Astrocyte of the spinal cord (primary cell): ENCODE results near the gene NLGN1.

Source experiments
- DNase-seq: peaks from one replicate; pipeline ENCODE4 v3.0.0; 2011; ENCODE audit warnings: low read depth, low spot score
- H3K4me3 ChIP-seq: 2 replicates; pipeline ENCODE4 v1.5.1; 2011; ENCODE audit warnings: low read depth, mild to moderate bottlenecking, low read length, moderate library complexity
- CTCF ChIP-seq: IDR thresholded peaks from 2 replicates; pipeline ENCODE4 v1.5.1; 2012; ENCODE audit warnings: low read depth, mild to moderate bottlenecking, low read length, inconsistent platforms
- in situ Hi-C: cut with HindIII; loops from 2 replicates; pipeline ENCODE4 v1.10.0; 2017; ENCODE audit warnings: low sequenced_read_pairs

The NLGN1 gene

GRCh38 chr3:173841334-173841733 is 443.8 kb downstream of the NLGN1 start:
- no peak overlapping the region for H3K4me3 ChIP-seq
- DNase-seq, result no peak
- no peak for TF ChIP-seq CTCF
- in situ Hi-C loops, result no loop called here

- in situ Hi-C loops, result no loop called here
- no peak overlapping the region for H3K4me3 ChIP-seq
- DNase-seq, result no peak
- TF ChIP-seq CTCF, result no peak
Observed at GRCh38 chr3:173843060-173843459, 445.5 kb downstream of the NLGN1 start.

- TF ChIP-seq CTCF, result no peak
- in situ Hi-C loops, result no loop called here
- no peak overlapping the region for H3K4me3 ChIP-seq
- no peak for DNase-seq
Observed at GRCh38 chr3:173846584-173846983, 449.0 kb downstream of the NLGN1 start.

- TF ChIP-seq CTCF, result no peak
- in situ Hi-C loops, result no loop called here
- DNase-seq, result no peak
- no peak overlapping the region for H3K4me3 ChIP-seq
Observed at GRCh38 chr3:173849489-173849888, 451.9 kb downstream of the NLGN1 start.

GRCh38 chr3:173857154-173857553 is 459.6 kb downstream of the NLGN1 start:
- no peak for DNase-seq
- TF ChIP-seq CTCF, result no peak
- in situ Hi-C loops, result no loop called here
- no peak overlapping the region for H3K4me3 ChIP-seq

- no peak for DNase-seq
- no peak for TF ChIP-seq CTCF
- H3K4me3 ChIP-seq, result no peak overlapping the region
- in situ Hi-C loops, result no loop called here
Observed at GRCh38 chr3:173862701-173863100, 465.2 kb downstream of the NLGN1 start.

- DNase-seq, result no peak
- TF ChIP-seq CTCF, result no peak
Observed at GRCh38 chr3:173863551-173863950, 466.0 kb downstream of the NLGN1 start.

More at GRCh38 chr3:173863551-173863950, 466.0 kb downstream of the NLGN1 start:
- H3K4me3 ChIP-seq, result no peak overlapping the region
- in situ Hi-C loops, result no loop called here
